K562 (cell line): Measurements from ENCODE around the gene FAM83D. TPM values are rescaled to one million over a fixed set of nuclear protein-coding genes. Genes with fewer than 3 reads are reported as not detected.
A peak's percentile ranks its signal among the peaks of the same experiment; 100 is the strongest.

Source experiments
- ATF4 ChIP-seq: fragments of 450-650 bp; formaldehyde crosslinking; IDR thresholded peaks from 2 replicates; pipeline ENCODE4 v1.4.0; 2022; ENCODE audit warnings: mild to moderate bottlenecking, moderate library complexity
- BCLAF1 ChIP-seq, 2 experiments: fragments of 450-650 bp in 1 of 2; IDR thresholded peaks; 2 replicates each; pipeline ENCODE4 v1.6.1; 2011 to 2017; ENCODE audit warnings: low read depth in 2 of 2, antibody characterized with exemption in 1 of 2, borderline replicate concordance in 1 of 2, low read length in 1 of 2, mild to moderate bottlenecking in 1 of 2, mixed read lengths in 1 of 2; ENCODE audit not compliant: control insufficient read depth in 1 of 2
- CUX1 ChIP-seq: fragments of 200-800 bp; sonication (Bioruptor generic); IDR thresholded peaks from 2 replicates; pipeline ENCODE4 v1.6.1; 2016; ENCODE audit warnings: missing genetic modification characterization, missing compliant biosample characterization
- EHMT2 ChIP-seq: fragments of 450-650 bp; IDR thresholded peaks from 2 replicates; pipeline ENCODE4 v1.6.1; 2018; ENCODE audit warnings: antibody characterized with exemption
- FUS ChIP-seq: fragments of 200-400 bp; formaldehyde crosslinking; optimal IDR thresholded peaks from 2 replicates; pipeline ENCODE3; 2017; ENCODE audit warnings: low read depth, low read length
- HEY1 ChIP-seq: fragments of 250-450 bp; sonication (Bioruptor Pico); IDR thresholded peaks from 2 replicates; pipeline ENCODE4 v1.5.0; 2020; ENCODE audit warnings: mild to moderate bottlenecking, moderate library complexity, borderline replicate concordance
- KAT2B ChIP-seq: IDR thresholded peaks from one replicate; pipeline ENCODE4 v1.6.1; 2012; ENCODE audit warnings: low read depth, mild to moderate bottlenecking, control low read depth, inconsistent platforms, low read length, moderate library complexity
- MBD2 ChIP-seq: sonication (generic); IDR thresholded peaks from 2 replicates; pipeline ENCODE4 v1.6.1; 2016; ENCODE audit warnings: low read depth, borderline replicate concordance
- NCOA2 ChIP-seq, 2 experiments: fragments of 450-650 bp; IDR thresholded peaks; 2 replicates each; pipeline ENCODE4 v1.6.1; 2018; ENCODE audit warnings: mild to moderate bottlenecking in 2 of 2, moderate library complexity in 1 of 2; ENCODE audit not compliant: partially characterized antibody in 2 of 2
- NR2C2 ChIP-seq, 2 experiments: fragments of 200-800 bp in 1 of 2; sonication (Bioruptor generic) in 1 of 2; sonication (generic) in 1 of 2; formaldehyde crosslinking in 1 of 2; IDR thresholded peaks; 2 replicates each; pipeline versions ENCODE4 v1.6.1 to v1.8.0; 2016 to 2022; ENCODE audit warnings: mild to moderate bottlenecking in 1 of 2, missing compliant biosample characterization in 1 of 2, missing genetic modification characterization in 1 of 2, missing genetic modification reagents in 1 of 2
- PRMT5 ChIP-seq: sonication (generic); formaldehyde crosslinking; IDR thresholded peaks from 2 replicates; pipeline ENCODE4 v1.5.0; 2020; ENCODE audit warnings: missing genetic modification reagents
- RFX7 ChIP-seq: fragments of 250-450 bp; sonication (Bioruptor Pico); IDR thresholded peaks from 2 replicates; pipeline ENCODE4 v1.5.1; 2021; ENCODE audit warnings: mild to moderate bottlenecking
- SMAD1 ChIP-seq: fragments of 150-350 bp; IDR thresholded peaks from 2 replicates; pipeline ENCODE4 v1.6.1; 2014; ENCODE audit warnings: low read length, low read depth; ENCODE audit not compliant: partially characterized antibody
- TBP ChIP-seq: optimal IDR thresholded peaks from 2 replicates; pipeline ENCODE3; 2011; ENCODE audit warnings: low read depth, low read length, improper control_type of control experiment
- TFAP4 ChIP-seq: sonication (generic); formaldehyde crosslinking; IDR thresholded peaks from 2 replicates; pipeline ENCODE4 v1.8.0; 2022; ENCODE audit warnings: missing genetic modification reagents, mild to moderate bottlenecking, moderate library complexity, borderline replicate concordance
- XRCC5 ChIP-seq: fragments of 200-400 bp; formaldehyde crosslinking; IDR thresholded peaks from 2 replicates; pipeline ENCODE4 v1.6.1; 2017; ENCODE audit warnings: low read depth, mild to moderate bottlenecking, low read length
- ZNF239 ChIP-seq: fragments of 250-450 bp; sonication (Bioruptor Pico); IDR thresholded peaks from 2 replicates; pipeline ENCODE4 v1.4.0; 2020; ENCODE audit warnings: mild to moderate bottlenecking
- ZNF584 ChIP-seq: fragments of 200-800 bp; sonication (Bioruptor generic); IDR thresholded peaks from 2 replicates; pipeline ENCODE4 v1.6.1; 2016; ENCODE audit warnings: low read depth, mild to moderate bottlenecking, missing genetic modification characterization, missing compliant biosample characterization
- polyA plus RNA-seq, 8 experiments: library from polyadenylated mRNA; depleted of rRNA in 4 of 8; stranded (reverse) in 5 of 8; unstranded in 3 of 8; fragments of >200 nt; fragmentation: Nextera tagmentation in 2 of 8; fragmentation: Illumina TruSeq in 1 of 8; extraction: Ambion mirVana in 2 of 8; extraction: Trizol in 1 of 8; gene quantifications; 2 replicates each; pipeline versions ENCODE4 v1.2.1 to v1.2.3, GENCODE V29; 2011 to 2014; ENCODE audit warnings: inconsistent platforms in 1 of 8, missing spikeins in 1 of 8
- total RNA-seq, 7 experiments: library from RNA; depleted of rRNA in 6 of 7; stranded (reverse); fragments of >200 nt in 6 of 7; fragmentation: Illumina TruSeq in 2 of 7; extraction: Trizol in 2 of 7; gene quantifications; 2 replicates each; pipeline versions ENCODE4 v1.2.1 to v1.2.3, GENCODE V29; 2011 to 2021; ENCODE audit warnings: low replicate concordance in 1 of 7

The FAM83D gene
- total and polyA plus RNA-seq, 9 of the 15 experiments (the other 6 are each of a cell fraction or from before 2014, with no cell fraction given) = 8.2 to 66.1 (median 43.5) TPM

DNA sequence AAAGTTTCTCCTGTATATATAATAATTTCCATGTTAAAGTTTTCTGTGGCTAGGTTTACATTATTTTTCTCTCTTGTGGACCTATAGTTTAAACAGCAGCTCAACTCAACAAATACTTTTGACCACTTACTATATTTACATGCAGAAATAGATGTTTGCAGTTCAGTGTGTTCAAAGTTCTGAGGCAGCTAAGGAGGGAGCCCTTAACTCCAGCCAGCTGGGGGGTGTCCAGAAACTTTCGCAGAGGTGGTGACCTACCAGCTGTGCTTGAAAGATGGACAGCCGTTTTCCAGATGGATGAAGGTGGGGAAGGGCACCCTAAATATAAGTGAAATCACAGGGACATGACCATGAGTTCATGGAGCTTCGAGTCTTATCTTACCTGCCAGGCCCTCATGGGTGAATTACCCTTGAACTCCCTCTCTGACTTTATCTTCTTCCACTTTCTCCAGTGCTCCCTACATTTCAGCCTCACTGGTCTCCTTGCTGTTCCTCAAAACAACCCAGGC, 69.4 kb downstream of the FAM83D start (continued):
- no peak for TF ChIP-seq NR2C2 (CRISPR knock-in tag; IDR thresholded peaks at IDR 0.05)
- TF ChIP-seq NR2C2 (tag; IDR thresholded peaks at IDR 0.05) = peak; percentile 28; the same call in 1 of the 2 replicates
- peak; percentile 69 for TF ChIP-seq TFAP4 (CRISPR knock-in tag)
- no peak for TF ChIP-seq SMAD1
- TF ChIP-seq ZNF239 (CRISPR knock-in tag) = no peak
- no peak for TF ChIP-seq EHMT2
- no peak for TF ChIP-seq ATF4 (CRISPR knock-in tag)
- TF ChIP-seq ZNF584 = 0 out of 2 replicates have a peak, but pooled peaks have one; percentile 40
- no peak for TF ChIP-seq NCOA2 (IDR thresholded peaks at IDR 0.05; ENCODE audit: partially characterized antibody in 2 of 2)
- no peak for TF ChIP-seq PRMT5
- no peak for TF ChIP-seq TBP
- TF ChIP-seq HEY1 = no peak
- TF ChIP-seq CUX1 (CRISPR knock-in tag) = no peak
- TF ChIP-seq MBD2 = 0 out of 2 replicates have a peak, but pooled peaks have one; percentile 20
- TF ChIP-seq RFX7 (CRISPR knock-in tag) = no peak
- TF ChIP-seq KAT2B = no peak
- TF ChIP-seq BCLAF1 (IDR thresholded peaks at IDR 0.05; ENCODE audit: borderline replicate concordance in 1 of 2, control insufficient read depth in 1 of 2, low read depth in 2 of 2, low read length in 1 of 2) = no peak
- no peak for TF ChIP-seq XRCC5
- no peak for TF ChIP-seq FUS
